Hepatocyte (in vitro differentiated cells): ENCODE data around the gene CHST15. TPM values are rescaled to one million over a fixed set of nuclear protein-coding genes. Genes with fewer than 3 reads are reported as not detected.
"Not testable (repeated sequence)": the region's sequence is repeated elsewhere in the genome, so short reads cannot be mapped to it uniquely, and the experiment has no call there.

Experiments
- DNase-seq: peaks from one replicate; pipeline ENCODE4 v3.0.0-alpha.2; 2016; ENCODE audit warnings: low spot score
- H2AFZ ChIP-seq: fragments of 200-600 bp; sonication (generic); 2 replicates; pipeline ENCODE4 v1.6.0; 2016; ENCODE audit warnings: antibody characterized with exemption, mild to moderate bottlenecking
- H3K27ac ChIP-seq: fragments of 200-600 bp; sonication (generic); 2 replicates; pipeline ENCODE4 v1.5.1; 2016; ENCODE audit warnings: mild to moderate bottlenecking
- H3K27me3 ChIP-seq: fragments of 200-600 bp; sonication (generic); 2 replicates; pipeline ENCODE4 v1.6.1; 2016
- H3K36me3 ChIP-seq: fragments of 200-600 bp; sonication (generic); replicated peaks from 2 replicates; pipeline ENCODE4 v1.5.1; 2016; ENCODE audit warnings: low read depth; ENCODE audit not compliant: insufficient read depth
- H3K4me1 ChIP-seq: fragments of 200-600 bp; sonication (generic); 2 replicates; pipeline ENCODE4 v1.5.1; 2016; ENCODE audit warnings: mild to moderate bottlenecking, moderate library complexity; ENCODE audit not compliant: insufficient read depth
- H3K4me2 ChIP-seq: fragments of 200-600 bp; sonication (generic); 2 replicates; pipeline ENCODE4 v1.6.0; 2016
- H3K4me3 ChIP-seq: fragments of 200-600 bp; sonication (generic); 2 replicates; pipeline ENCODE4 v1.5.1; 2016; ENCODE audit warnings: mild to moderate bottlenecking
- H3K79me2 ChIP-seq: fragments of 200-600 bp; sonication (generic); 2 replicates; pipeline ENCODE4 v1.6.0; 2017; ENCODE audit warnings: mild to moderate bottlenecking
- H3K9me2 ChIP-seq: fragments of 200-600 bp; sonication (generic); replicated peaks from 2 replicates; pipeline ENCODE4 v1.6.0; 2017; ENCODE audit warnings: mild to moderate bottlenecking; ENCODE audit not compliant: insufficient read depth
- H3K9me3 ChIP-seq: fragments of 200-600 bp; sonication (generic); 2 replicates; pipeline ENCODE4 v1.5.1; 2016; ENCODE audit warnings: low read depth, mild to moderate bottlenecking
- H4K20me1 ChIP-seq: fragments of 200-600 bp; sonication (generic); 2 replicates; pipeline ENCODE4 v1.6.0; 2016; ENCODE audit warnings: mild to moderate bottlenecking; ENCODE audit not compliant: insufficient read depth, poor library complexity, severe bottlenecking
- CTCF ChIP-seq: fragments of 200-600 bp; sonication (generic); IDR thresholded peaks from 2 replicates; pipeline ENCODE4 v1.5.1; 2016; ENCODE audit warnings: antibody characterized with exemption, mild to moderate bottlenecking; ENCODE audit not compliant: poor library complexity
- EZH2 ChIP-seq: fragments of 200-600 bp; sonication (generic); IDR thresholded peaks from 2 replicates; pipeline ENCODE4 v1.6.1; 2016; ENCODE audit warnings: antibody characterized with exemption, mild to moderate bottlenecking, borderline replicate concordance
- EZH2phosphoT487 ChIP-seq: fragments of 200-600 bp; sonication (generic); IDR thresholded peaks from one replicate; pipeline ENCODE4 v1.6.1; 2018; ENCODE audit warnings: antibody characterized with exemption, mild to moderate bottlenecking, low read depth, moderate library complexity; ENCODE audit not compliant: unreplicated experiment, severe bottlenecking
- WGBS: methylation state at CpG from one replicate; pipeline ENCODE4 v1.1.6; 2016; ENCODE audit warnings: low lambda C conversion rate; ENCODE audit errors: missing lambda C conversion rate; 5-methylcytosine and 5-hydroxymethylcytosine counted together
- polyA plus RNA-seq: library from polyadenylated mRNA; unstranded; fragments of >200 nt; fragmentation: Nextera tagmentation; extraction: Ambion mirVana; gene quantifications from 2 replicates; pipeline ENCODE4 v1.2.1, GENCODE V29; 2016
- total RNA-seq: library from RNA; depleted of rRNA; stranded (reverse); fragments of >200 nt; gene quantifications from 2 replicates; pipeline ENCODE4 v1.2.3, GENCODE V29; 2014

CHST15 gene
- total and polyA plus RNA-seq, 2 experiments from 2014 or later: 3.9 to 4.5 TPM

GRCh38 chr10:124099604-124100003, 6.2 kb upstream of the CHST15 start:
- Histone ChIP-seq H3K9me2 (no peaks in the 10 kb centered on the region), H3K9me3 (no peaks in the 10 kb centered on the region), H3K4me2 (no peak overlapping the region), H2AFZ (no peak overlapping the region), H3K4me3 (no peak overlapping the region), H3K79me2 (no peaks in the 10 kb centered on the region), H4K20me1 (no peaks in the 10 kb centered on the region), H3K4me1 (peaks cover under 1% of the 10 kb centered on the region), H3K36me3 (no peaks in the 10 kb centered on the region), H3K27ac (no peak overlapping the region), H3K27me3 (peaks cover 14% of the 10 kb centered on the region)
- DNase-seq: no peak
- no peak for TF ChIP-seq CTCF
- TF ChIP-seq EZH2phosphoT487: no peak
- no peak for TF ChIP-seq EZH2
- 92% methylated on average over 4 of the region's 4 CpGs for WGBS

GRCh38 chr10:124098575-124098974, 5.2 kb upstream of the CHST15 start:
- peaks cover 19% of the 10 kb centered on the region for H3K27me3 ChIP-seq
- no peak overlapping the region for H3K4me2 ChIP-seq
- no peaks in the 10 kb centered on the region for H4K20me1 ChIP-seq
- no peaks in the 10 kb centered on the region for H3K9me2 ChIP-seq
- H2AFZ ChIP-seq: no peak overlapping the region
- no peaks in the 10 kb centered on the region for H3K9me3 ChIP-seq
- H3K79me2 ChIP-seq: no peaks in the 10 kb centered on the region
- no peak for DNase-seq
- WGBS: 91% methylated on average over 10 of the region's 10 CpGs
- H3K36me3 ChIP-seq: no peaks in the 10 kb centered on the region
- H3K4me1 ChIP-seq: peaks cover 10% of the 10 kb centered on the region
- no peak overlapping the region for H3K27ac ChIP-seq
- TF ChIP-seq EZH2 (no peak), EZH2phosphoT487 (no peak), CTCF (no peak)
- H3K4me3 ChIP-seq: no peak overlapping the region

- DNase-seq: no peak
- H3K27ac ChIP-seq: no peak overlapping the region
- H3K27me3 ChIP-seq: peaks cover 23% of the 10 kb centered on the region
- TF ChIP-seq EZH2phosphoT487 (no peak), CTCF (no peak), EZH2 (no peak)
- no peaks in the 10 kb centered on the region for H3K79me2 ChIP-seq
- H4K20me1 ChIP-seq: no peaks in the 10 kb centered on the region
- H2AFZ ChIP-seq: no peak overlapping the region
- WGBS: 37% methylated on average over 10 of the region's 10 CpGs
- no peaks in the 10 kb centered on the region for H3K36me3 ChIP-seq
- H3K9me3 ChIP-seq: no peaks in the 10 kb centered on the region
- H3K4me1 ChIP-seq: peaks cover 14% of the 10 kb centered on the region
- no peak overlapping the region for H3K4me3 ChIP-seq
- H3K4me2 ChIP-seq: no peak overlapping the region
- no peaks in the 10 kb centered on the region for H3K9me2 ChIP-seq
Observed at GRCh38 chr10:124097883-124098282, 4.5 kb upstream of the CHST15 start.

GRCh38 chr10:124096494-124096893, 3.1 kb upstream of the CHST15 start:
- H3K4me1 ChIP-seq: peaks cover 20% of the 10 kb centered on the region
- H3K36me3 ChIP-seq: no peaks in the 10 kb centered on the region
- H3K4me2 ChIP-seq: no peak overlapping the region
- H3K27me3 ChIP-seq: peaks cover 32% of the 10 kb centered on the region
- 95% methylated on average over 2 of the region's 2 CpGs for WGBS
- no peaks in the 10 kb centered on the region for H3K9me3 ChIP-seq
- no peak for DNase-seq
- no peak overlapping the region for H3K27ac ChIP-seq
- no peak overlapping the region for H3K4me3 ChIP-seq
- no peaks in the 10 kb centered on the region for H3K79me2 ChIP-seq
- no peaks in the 10 kb centered on the region for H3K9me2 ChIP-seq
- peaks cover 3% of the 10 kb centered on the region for H4K20me1 ChIP-seq
- H2AFZ ChIP-seq: no peak overlapping the region
- TF ChIP-seq EZH2 (no peak), CTCF (no peak), EZH2phosphoT487 (no peak)

GRCh38 chr10:124095801-124096200, 2.4 kb upstream of the CHST15 start:
- H4K20me1 ChIP-seq, H3K9me2 ChIP-seq, H3K36me3 ChIP-seq, H3K27ac ChIP-seq, H3K9me3 ChIP-seq, H3K79me2 ChIP-seq, H3K4me3 ChIP-seq, H2AFZ ChIP-seq, H3K4me2 ChIP-seq, DNase-seq: not testable (repeated sequence)
- 81% methylated on average over 16 of the region's 16 CpGs for WGBS
- peaks cover 21% of the 10 kb centered on the region for H3K4me1 ChIP-seq
- peaks cover 39% of the 10 kb centered on the region for H3K27me3 ChIP-seq
